Jurkat, Clone E6-1 (cell line): ENCODE measurements around the gene ADGRF1.

Experiments used
- DNase-seq: peaks from one replicate; pipeline ENCODE4 v3.0.0-alpha.2; 2011; ENCODE audit warnings: low read depth, low spot score
- H3K4me3 ChIP-seq: 2 replicates; pipeline ENCODE4 v1.5.1; 2011; ENCODE audit warnings: mild to moderate bottlenecking, low read length, control low read depth, moderate library complexity

ADGRF1 gene

GRCh38 chr6:47029865-47030561, 12.1 kb downstream of the ADGRF1 start:
- no peak overlapping the region for H3K4me3 ChIP-seq
- DNase-seq, result no peak

- no peak for DNase-seq
- no peak overlapping the region for H3K4me3 ChIP-seq
Observed at GRCh38 chr6:47028835-47029360, 13.2 kb downstream of the ADGRF1 start.

- H3K4me3 ChIP-seq, result no peak overlapping the region
- no peak for DNase-seq
Observed at GRCh38 chr6:47027315-47027714, 14.8 kb downstream of the ADGRF1 start.

- no peak for DNase-seq
- no peak overlapping the region for H3K4me3 ChIP-seq
Observed at GRCh38 chr6:47026679-47027078, 15.5 kb downstream of the ADGRF1 start.

GRCh38 chr6:47023573-47023972, 18.6 kb downstream of the ADGRF1 start:
- H3K4me3 ChIP-seq, result no peak overlapping the region
- no peak for DNase-seq

GRCh38 chr6:47022191-47022590, 19.9 kb downstream of the ADGRF1 start:
- no peak overlapping the region for H3K4me3 ChIP-seq
- DNase-seq, result no peak

- H3K4me3 ChIP-seq, result no peak overlapping the region
- no peak for DNase-seq
Observed at GRCh38 chr6:47019941-47020340, 22.2 kb downstream of the ADGRF1 start.

- no peak overlapping the region for H3K4me3 ChIP-seq
- no peak for DNase-seq
Observed at GRCh38 chr6:47016909-47017308, 25.2 kb downstream of the ADGRF1 start.

- no peak for DNase-seq
- H3K4me3 ChIP-seq, result no peak overlapping the region
Observed at GRCh38 chr6:47016261-47016660, 25.9 kb downstream of the ADGRF1 start.

- no peak overlapping the region for H3K4me3 ChIP-seq
- DNase-seq, result no peak
Observed at GRCh38 chr6:47014401-47014800, 27.7 kb downstream of the ADGRF1 start.

- H3K4me3 ChIP-seq, result no peak overlapping the region
- no peak for DNase-seq
Observed at GRCh38 chr6:47009583-47009982, 32.5 kb downstream of the ADGRF1 start.

- no peak overlapping the region for H3K4me3 ChIP-seq
- DNase-seq, result no peak
Observed at GRCh38 chr6:47008397-47008763, 33.8 kb downstream of the ADGRF1 start.

GRCh38 chr6:47007657-47008396, 34.3 kb downstream of the ADGRF1 start:
- no peak for DNase-seq

GRCh38 chr6:47005486-47005885, 36.6 kb downstream of the ADGRF1 start:
- no peak overlapping the region for H3K4me3 ChIP-seq
- no peak for DNase-seq

More at GRCh38 chr6:47007657-47008396, 34.3 kb downstream of the ADGRF1 start:
- no peak overlapping the region for H3K4me3 ChIP-seq

GRCh38 chr6:47004463-47004862, 37.7 kb downstream of the ADGRF1 start:
- no peak for DNase-seq
- H3K4me3 ChIP-seq, result no peak overlapping the region

GRCh38 chr6:47000842-47001241, 41.3 kb downstream of the ADGRF1 start:
- no peak overlapping the region for H3K4me3 ChIP-seq
- DNase-seq, result no peak

GRCh38 chr6:46998436-46999017, 43.6 kb downstream of the ADGRF1 start:
- no peak overlapping the region for H3K4me3 ChIP-seq
- DNase-seq, result no peak

- H3K4me3 ChIP-seq, result no peak overlapping the region
- DNase-seq, result no peak
Observed at GRCh38 chr6:46997646-46998045, 44.5 kb downstream of the ADGRF1 start.

- no peak overlapping the region for H3K4me3 ChIP-seq
- no peak for DNase-seq
Observed at GRCh38 chr6:46996860-46997641, 45.1 kb downstream of the ADGRF1 start.
